ENCODE data around the gene NAPSA.
"Not testable (repeated sequence)": the region's sequence is repeated elsewhere in the genome, so short reads cannot be mapped to it uniquely, and the experiment has no call there.

Gene NAPSA

GRCh38 chr19:50393589-50393988 lies 28.1 kb upstream of the NAPSA start:
- Histone ChIP-seq H3K9me2 (replicated peaks; ENCODE audit: insufficient read depth, low read length) (no peaks in the 10 kb centered on the region), H2AFZ (ENCODE audit: low read length) (no peak overlapping the region), H3K27ac (ENCODE audit: low read length) (no peak overlapping the region), H3K4me1 (ENCODE audit: low read length) (no peaks in the 10 kb centered on the region), H4K20me1 (ENCODE audit: insufficient read depth, low read length) (no peaks in the 10 kb centered on the region), H3K4me3 (ENCODE audit: low read length) (no peak overlapping the region), H3K9me3 (replicated peaks; ENCODE audit: insufficient read depth, low read length) (no peaks in the 10 kb centered on the region), H3K27me3 (replicated peaks; ENCODE audit: insufficient read depth, low read length) (no peaks in the 10 kb centered on the region), H3K9ac (ENCODE audit: low read length) (no peak overlapping the region), H3K4me2 (ENCODE audit: low read depth, low read length) (no peak overlapping the region), H3F3A (ENCODE audit: insufficient read depth, low read length) (no peaks in the 10 kb centered on the region), H3K79me2 (ENCODE audit: low read length) (peaks cover 49% of the 10 kb centered on the region), H3K36me3 (replicated peaks; ENCODE audit: insufficient read depth, low read length) (no peaks in the 10 kb centered on the region)
- TF ChIP-seq, protein P1, sequence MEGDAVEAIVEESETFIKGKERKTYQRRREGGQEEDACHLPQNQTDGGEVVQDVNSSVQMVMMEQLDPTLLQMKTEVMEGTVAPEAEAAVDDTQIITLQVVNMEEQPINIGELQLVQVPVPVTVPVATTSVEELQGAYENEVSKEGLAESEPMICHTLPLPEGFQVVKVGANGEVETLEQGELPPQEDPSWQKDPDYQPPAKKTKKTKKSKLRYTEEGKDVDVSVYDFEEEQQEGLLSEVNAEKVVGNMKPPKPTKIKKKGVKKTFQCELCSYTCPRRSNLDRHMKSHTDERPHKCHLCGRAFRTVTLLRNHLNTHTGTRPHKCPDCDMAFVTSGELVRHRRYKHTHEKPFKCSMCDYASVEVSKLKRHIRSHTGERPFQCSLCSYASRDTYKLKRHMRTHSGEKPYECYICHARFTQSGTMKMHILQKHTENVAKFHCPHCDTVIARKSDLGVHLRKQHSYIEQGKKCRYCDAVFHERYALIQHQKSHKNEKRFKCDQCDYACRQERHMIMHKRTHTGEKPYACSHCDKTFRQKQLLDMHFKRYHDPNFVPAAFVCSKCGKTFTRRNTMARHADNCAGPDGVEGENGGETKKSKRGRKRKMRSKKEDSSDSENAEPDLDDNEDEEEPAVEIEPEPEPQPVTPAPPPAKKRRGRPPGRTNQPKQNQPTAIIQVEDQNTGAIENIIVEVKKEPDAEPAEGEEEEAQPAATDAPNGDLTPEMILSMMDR (IDR thresholded peaks at IDR 0.05; ENCODE audit: low read length) = no peak
- TF ChIP-seq EZH2 (optimal IDR thresholded peaks at IDR 0.05; ENCODE audit: low read depth, low read length) = no peak
- DNase-seq = no peak

DNA sequence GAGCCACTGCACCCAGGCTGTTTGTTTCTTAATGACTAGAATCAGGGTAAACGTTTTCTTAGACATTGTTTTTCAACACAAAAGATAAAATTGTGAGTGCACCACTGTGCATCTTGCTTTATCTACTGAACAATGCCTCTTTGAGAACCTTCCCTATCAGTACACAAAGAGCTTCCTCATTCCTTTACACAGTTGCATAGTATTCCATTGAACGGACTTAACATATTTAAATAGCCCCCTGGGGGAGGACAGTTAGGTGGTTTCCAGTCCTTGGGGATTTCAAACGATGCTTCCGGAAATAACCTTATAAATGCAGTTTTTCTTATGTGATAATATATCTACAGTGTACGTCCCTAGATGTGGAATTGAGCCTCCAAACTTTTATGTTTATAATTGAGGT lies 27.3 kb upstream of the NAPSA start:
- H3K9ac ChIP-seq (ENCODE audit: low read length) = no peak overlapping the region
- no peaks in the 10 kb centered on the region for H3K9me2 ChIP-seq (replicated peaks; ENCODE audit: insufficient read depth, low read length)
- no peaks in the 10 kb centered on the region for H3K27me3 ChIP-seq (replicated peaks; ENCODE audit: insufficient read depth, low read length)
- no peak overlapping the region for H2AFZ ChIP-seq (ENCODE audit: low read length)
- H3K4me1 ChIP-seq (ENCODE audit: low read length) = no peaks in the 10 kb centered on the region
- H3K4me3 ChIP-seq (ENCODE audit: low read length) = no peak overlapping the region
- no peaks in the 10 kb centered on the region for H3F3A ChIP-seq (ENCODE audit: insufficient read depth, low read length)
- no peak overlapping the region for H3K27ac ChIP-seq (ENCODE audit: low read length)
- H3K4me2 ChIP-seq (ENCODE audit: low read depth, low read length) = no peak overlapping the region
- TF ChIP-seq EZH2 (optimal IDR thresholded peaks at IDR 0.05; ENCODE audit: low read depth, low read length) (no peak), EZH2phosphoT487 (IDR thresholded peaks at IDR 0.05; ENCODE audit: low read length) (no peak)
- TF ChIP-seq, protein P1 (IDR thresholded peaks at IDR 0.05; ENCODE audit: low read length) = no peak
- H4K20me1 ChIP-seq (ENCODE audit: insufficient read depth, low read length) = no peaks in the 10 kb centered on the region
- peaks cover 55% of the 10 kb centered on the region for H3K79me2 ChIP-seq (ENCODE audit: low read length)
- no peak for DNase-seq
- no peaks in the 10 kb centered on the region for H3K9me3 ChIP-seq (replicated peaks; ENCODE audit: insufficient read depth, low read length)
- no peaks in the 10 kb centered on the region for H3K36me3 ChIP-seq (replicated peaks; ENCODE audit: insufficient read depth, low read length)

- H3K9me3 ChIP-seq (replicated peaks; ENCODE audit: insufficient read depth, low read length); H3K36me3 ChIP-seq (replicated peaks; ENCODE audit: insufficient read depth, low read length): not testable (repeated sequence)
Measured at GRCh38 chr19:50390952-50391351, 25.5 kb upstream of the NAPSA start.

DNA sequence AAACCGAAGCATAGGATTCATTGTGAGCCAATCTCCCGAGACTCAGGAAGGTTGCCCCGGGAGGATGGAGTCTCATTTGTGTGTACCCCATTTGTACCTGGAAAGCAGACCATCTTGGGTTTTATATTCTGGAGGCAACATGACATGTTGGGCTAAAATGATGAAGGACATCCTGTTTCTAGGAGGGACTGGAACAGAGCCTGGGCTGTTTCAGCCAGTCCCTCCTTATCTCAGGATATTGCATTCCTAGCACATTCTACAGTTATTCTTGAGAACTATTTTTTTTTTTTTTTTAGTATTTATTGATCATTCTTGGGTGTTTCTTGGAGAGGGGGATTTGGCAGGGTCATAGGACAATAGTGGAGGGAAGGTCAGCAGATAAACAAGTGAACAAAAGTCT lies 24.9 kb upstream of the NAPSA start:
- H3K9ac ChIP-seq (ENCODE audit: low read length); H3K27me3 ChIP-seq (replicated peaks; ENCODE audit: insufficient read depth, low read length); H3K36me3 ChIP-seq (replicated peaks; ENCODE audit: insufficient read depth, low read length); H3K4me2 ChIP-seq (ENCODE audit: low read depth, low read length); H3K27ac ChIP-seq (ENCODE audit: low read length); H3F3A ChIP-seq (ENCODE audit: insufficient read depth, low read length); H3K4me1 ChIP-seq (ENCODE audit: low read length); DNase-seq; H3K9me3 ChIP-seq (replicated peaks; ENCODE audit: insufficient read depth, low read length); H2AFZ ChIP-seq (ENCODE audit: low read length); H4K20me1 ChIP-seq (ENCODE audit: insufficient read depth, low read length); H3K4me3 ChIP-seq (ENCODE audit: low read length); H3K9me2 ChIP-seq (replicated peaks; ENCODE audit: insufficient read depth, low read length): not testable (repeated sequence)
- peaks cover 71% of the 10 kb centered on the region for H3K79me2 ChIP-seq (ENCODE audit: low read length)

More at GRCh38 chr19:50390952-50391351, 25.5 kb upstream of the NAPSA start:
- not testable (repeated sequence) for H3K27me3 ChIP-seq (replicated peaks; ENCODE audit: insufficient read depth, low read length); H3F3A ChIP-seq (ENCODE audit: insufficient read depth, low read length); H3K27ac ChIP-seq (ENCODE audit: low read length); H3K4me1 ChIP-seq (ENCODE audit: low read length); H4K20me1 ChIP-seq (ENCODE audit: insufficient read depth, low read length); DNase-seq; H3K4me3 ChIP-seq (ENCODE audit: low read length); H3K9me2 ChIP-seq (replicated peaks; ENCODE audit: insufficient read depth, low read length); H3K9ac ChIP-seq (ENCODE audit: low read length); H2AFZ ChIP-seq (ENCODE audit: low read length); H3K4me2 ChIP-seq (ENCODE audit: low read depth, low read length)
- peaks cover 70% of the 10 kb centered on the region for H3K79me2 ChIP-seq (ENCODE audit: low read length)

All from MM.1S (cell line).